H1 (cell line): ENCODE measurements around the gene ABTB1. TPM values are rescaled to one million over a fixed set of nuclear protein-coding genes. Genes with fewer than 3 reads are reported as not detected.

Source experiments
- CBX8 ChIP-seq: fragments of 300-800, 300-1000 bp; sonication (generic); IDR thresholded peaks from 2 replicates; pipeline ENCODE4 v1.7.1; 2016; ENCODE audit warnings: low read depth, low read length, borderline replicate concordance
- CHD1 ChIP-seq: IDR thresholded peaks from 2 replicates; pipeline ENCODE4 v1.6.1; 2012; ENCODE audit warnings: low read depth, low read length, improper control_type of control experiment
- CHD2 ChIP-seq: IDR thresholded peaks from 2 replicates; pipeline ENCODE4 v1.6.1; 2012; ENCODE audit warnings: low read length, improper control_type of control experiment
- CREB1 ChIP-seq: IDR thresholded peaks from 2 replicates; pipeline ENCODE4 v1.6.1; 2012; ENCODE audit warnings: inconsistent platforms
- CTBP2 ChIP-seq: IDR thresholded peaks from 2 replicates; pipeline ENCODE4 v1.7.0; 2011; ENCODE audit warnings: borderline replicate concordance, mild to moderate bottlenecking, moderate library complexity, mixed read lengths, low read length; ENCODE audit not compliant: insufficient read depth, insufficient read length
- EP300 ChIP-seq, 2 experiments: IDR thresholded peaks; 1 replicate in 1 of 2; 2 replicates in 1 of 2; pipeline ENCODE4 v1.6.1; 2011 to 2012; ENCODE audit warnings: low read depth in 2 of 2, low read length in 2 of 2, mild to moderate bottlenecking in 2 of 2, borderline replicate concordance in 1 of 2, inconsistent platforms in 1 of 2, moderate library complexity in 1 of 2
- EZH2 ChIP-seq: fragments of 200-600 bp; sonication (generic); IDR thresholded peaks from 2 replicates; pipeline ENCODE4 v1.7.1; 2012; ENCODE audit warnings: low read depth, mild to moderate bottlenecking, moderate library complexity, low read length, inconsistent platforms; ENCODE audit not compliant: severe bottlenecking
- FOSL1 ChIP-seq: IDR thresholded peaks from 2 replicates; pipeline ENCODE4 v1.6.1; 2011; ENCODE audit warnings: mild to moderate bottlenecking, low read depth, low read length, moderate library complexity; ENCODE audit not compliant: insufficient read depth
- HDAC2 ChIP-seq, 2 experiments: fragments of 300-600 bp in 1 of 2; sonication (generic) in 1 of 2; IDR thresholded peaks; 2 replicates each; pipeline ENCODE4 v1.6.1; 2011 to 2012; ENCODE audit warnings: low read depth in 2 of 2, low read length in 2 of 2, mild to moderate bottlenecking in 2 of 2, moderate library complexity in 2 of 2, borderline replicate concordance in 1 of 2, inconsistent platforms in 1 of 2
- KDM5A ChIP-seq: fragments of 200-600 bp; IDR thresholded peaks from 2 replicates; pipeline ENCODE4 v1.7.1; 2012; ENCODE audit warnings: mild to moderate bottlenecking, low read length, inconsistent platforms, mixed read lengths
- NRF1 ChIP-seq: IDR thresholded peaks from 2 replicates; pipeline ENCODE4 v1.6.1; 2011; ENCODE audit warnings: mild to moderate bottlenecking, low read depth, low read length, improper control_type of control experiment
- PHF8 ChIP-seq: fragments of 200-600 bp; sonication (generic); conservative IDR thresholded peaks from 2 replicates; pipeline ENCODE4 v1.7.1; 2012; ENCODE audit warnings: low read depth, mild to moderate bottlenecking, inconsistent platforms, low read length, moderate library complexity
- POU5F1 ChIP-seq: IDR thresholded peaks from 2 replicates; pipeline ENCODE4 v1.6.1; 2011; ENCODE audit warnings: low read depth, mild to moderate bottlenecking, low read length, moderate library complexity
- SIN3A ChIP-seq, 2 experiments: IDR thresholded peaks in 1 of 2; conservative IDR thresholded peaks in 1 of 2; 2 replicates each; pipeline ENCODE4 v1.6.1; 2011 to 2012; ENCODE audit warnings: low read length in 2 of 2, improper control_type of control experiment in 1 of 2, low read depth in 1 of 2, mild to moderate bottlenecking in 1 of 2
- TBP ChIP-seq: IDR thresholded peaks from 2 replicates; pipeline ENCODE4 v1.6.1; 2011; ENCODE audit warnings: low read depth, low read length, improper control_type of control experiment
- TCF12 ChIP-seq: IDR thresholded peaks from 2 replicates; pipeline ENCODE4 v1.6.1; 2011; ENCODE audit warnings: low read depth, mild to moderate bottlenecking, low read length
- USF2 ChIP-seq: IDR thresholded peaks from 2 replicates; pipeline ENCODE4 v1.6.1; 2011; ENCODE audit warnings: low read length, improper control_type of control experiment
- YY1 ChIP-seq: IDR thresholded peaks from 2 replicates; pipeline ENCODE4 v1.6.1; 2011; ENCODE audit warnings: low read depth, mild to moderate bottlenecking, low read length
- polyA plus RNA-seq, 7 experiments: library from polyadenylated mRNA; depleted of rRNA in 3 of 7; stranded (reverse) in 5 of 7; unstranded in 2 of 7; fragments of >200 nt in 5 of 7; fragments of 200-250 nt in 2 of 7; gene quantifications; 1 replicate in 5 of 7; 2 replicates in 1 of 7; 4 replicates in 1 of 7; pipeline versions ENCODE4 v1.2.1 to v1.2.3, GENCODE V29; 2011 to 2013; ENCODE audit warnings: missing spikeins in 2 of 7, mixed read lengths in 2 of 7
- total RNA-seq: library from RNA; stranded (reverse); fragmentation: NEBNext Ultra II Directional; extraction: Animal tissue kit (Norgen Biotek cat#: 25700); gene quantifications from 2 replicates; pipeline ENCODE4 v1.2.1, GENCODE V29; 2021
- TF ChIP-seq, protein P1 (sequence below), 3 experiments: IDR thresholded peaks; 1 replicate in 2 of 3; 2 replicates in 1 of 3; pipeline versions ENCODE4 v1.5.1 to v1.6.1; 2011; ENCODE audit warnings: low read length in 3 of 3, mild to moderate bottlenecking in 3 of 3, inconsistent platforms in 2 of 3, low read depth in 1 of 3, moderate library complexity in 1 of 3; ENCODE audit not compliant: insufficient read depth in 1 of 3; ENCODE audit errors: control extremely low read depth in 1 of 3
- TF ChIP-seq, protein P2 (sequence below): IDR thresholded peaks from 2 replicates; pipeline ENCODE4 v1.6.1; 2012; ENCODE audit warnings: inconsistent platforms

The ABTB1 gene
- total and polyA plus RNA-seq, 2 of the 8 experiments (the other 6 are each of a cell fraction or from before 2014, with no cell fraction given), result 7.1 to 9.4 TPM

GRCh38 chr3:127672429-127673190, at the start of gene ABTB1 (continued):
- TF ChIP-seq SIN3A (conservative IDR thresholded peaks at IDR 0.05 in 1 of 2, IDR thresholded peaks at IDR 0.05 in 1 of 2; ENCODE audit: low read depth in 1 of 2, low read length in 2 of 2) (peak in 1 of 2 experiments; percentile 60; a peak in 2 of 4 replicates), NRF1 (no peak), FOSL1 (no peak), CBX8 (no peak), PHF8 (peak; percentile 78), CREB1 (no peak), TCF12 (no peak), HDAC2 (IDR thresholded peaks at IDR 0.05; ENCODE audit: borderline replicate concordance in 1 of 2, low read depth in 2 of 2, low read length in 2 of 2) (no peak), CHD2 (no peak), POU5F1 (no peak), KDM5A (no peak), USF2 (no peak), YY1 (no peak), EP300 (IDR thresholded peaks at IDR 0.05; ENCODE audit: borderline replicate concordance in 1 of 2, low read depth in 2 of 2, low read length in 2 of 2) (no peak), CTBP2 (no peak), TBP (peak; percentile 24; the same call in 1 of the 2 replicates), EZH2 (no peak), CHD1 (no peak)
- TF ChIP-seq, protein P1, sequence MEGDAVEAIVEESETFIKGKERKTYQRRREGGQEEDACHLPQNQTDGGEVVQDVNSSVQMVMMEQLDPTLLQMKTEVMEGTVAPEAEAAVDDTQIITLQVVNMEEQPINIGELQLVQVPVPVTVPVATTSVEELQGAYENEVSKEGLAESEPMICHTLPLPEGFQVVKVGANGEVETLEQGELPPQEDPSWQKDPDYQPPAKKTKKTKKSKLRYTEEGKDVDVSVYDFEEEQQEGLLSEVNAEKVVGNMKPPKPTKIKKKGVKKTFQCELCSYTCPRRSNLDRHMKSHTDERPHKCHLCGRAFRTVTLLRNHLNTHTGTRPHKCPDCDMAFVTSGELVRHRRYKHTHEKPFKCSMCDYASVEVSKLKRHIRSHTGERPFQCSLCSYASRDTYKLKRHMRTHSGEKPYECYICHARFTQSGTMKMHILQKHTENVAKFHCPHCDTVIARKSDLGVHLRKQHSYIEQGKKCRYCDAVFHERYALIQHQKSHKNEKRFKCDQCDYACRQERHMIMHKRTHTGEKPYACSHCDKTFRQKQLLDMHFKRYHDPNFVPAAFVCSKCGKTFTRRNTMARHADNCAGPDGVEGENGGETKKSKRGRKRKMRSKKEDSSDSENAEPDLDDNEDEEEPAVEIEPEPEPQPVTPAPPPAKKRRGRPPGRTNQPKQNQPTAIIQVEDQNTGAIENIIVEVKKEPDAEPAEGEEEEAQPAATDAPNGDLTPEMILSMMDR (IDR thresholded peaks at IDR 0.05; ENCODE audit: control extremely low read depth in 1 of 3, insufficient read depth in 1 of 3, low read depth in 1 of 3, low read length in 3 of 3), result no peak
- TF ChIP-seq, protein P2, sequence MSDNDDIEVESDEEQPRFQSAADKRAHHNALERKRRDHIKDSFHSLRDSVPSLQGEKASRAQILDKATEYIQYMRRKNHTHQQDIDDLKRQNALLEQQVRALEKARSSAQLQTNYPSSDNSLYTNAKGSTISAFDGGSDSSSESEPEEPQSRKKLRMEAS, result no peak
